DMS153 treated with DMSO at 0.1 percent for 48 hours (cell line): ENCODE results near the gene PCSK5.

Experiments
- DNase-seq: peaks from one replicate; lab custom pipeline; 2025; ENCODE audit not compliant: unreplicated experiment; lab: John Stamatoyannopoulos, UW

Gene PCSK5

DNA sequence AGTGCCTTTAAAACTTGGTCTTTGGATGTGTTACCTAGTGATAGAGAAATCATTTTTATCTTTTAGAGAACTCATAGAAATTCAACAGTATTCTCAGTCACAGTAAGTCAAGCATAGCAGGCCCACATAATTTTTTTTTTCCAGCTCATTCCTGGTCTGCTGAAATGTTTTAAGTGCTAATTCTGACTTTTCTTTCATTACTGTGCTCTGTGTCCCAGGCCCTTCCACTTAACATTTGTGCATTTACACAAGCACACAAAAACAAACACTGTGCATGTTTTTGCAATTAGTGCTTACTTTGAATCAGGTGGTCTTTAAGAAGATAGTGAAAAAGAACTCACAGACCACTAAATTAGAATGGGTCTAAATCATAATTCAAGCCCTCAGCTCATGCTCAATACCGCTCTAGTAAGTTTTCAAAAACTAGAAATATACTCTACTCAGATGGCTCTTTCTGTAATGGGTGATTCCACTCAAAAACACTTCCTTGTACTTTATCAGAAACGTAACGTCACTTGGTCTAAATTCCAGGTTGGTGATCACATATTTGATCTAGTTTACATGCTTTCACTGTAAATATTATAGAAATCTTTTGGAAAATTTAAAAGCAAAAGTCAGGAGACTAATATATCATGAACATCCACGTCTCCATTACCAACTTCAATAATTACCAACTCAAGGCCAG, 107.8 kb downstream of the PCSK5 start:
- no peak for DNase-seq

DNA sequence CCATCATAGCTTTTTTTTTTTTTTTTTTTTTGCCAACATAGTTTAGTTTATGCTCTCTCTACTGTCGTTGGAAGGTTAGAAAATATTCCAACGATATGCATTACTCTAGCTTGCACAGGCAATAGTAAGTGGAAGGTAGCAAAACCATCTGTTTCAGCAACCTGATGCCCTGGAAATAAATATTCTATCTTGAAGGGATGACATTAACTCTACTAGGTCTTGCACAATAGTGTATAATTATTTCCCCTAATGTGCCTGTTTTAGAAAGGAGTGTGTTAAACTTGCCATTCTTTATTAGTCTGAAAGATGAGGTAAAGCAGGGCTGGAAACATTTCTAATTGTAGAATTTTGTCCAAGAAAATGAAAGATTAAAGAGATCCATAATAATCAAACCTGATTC, 111.0 kb downstream of the PCSK5 start:
- DNase-seq: no peak

DNA sequence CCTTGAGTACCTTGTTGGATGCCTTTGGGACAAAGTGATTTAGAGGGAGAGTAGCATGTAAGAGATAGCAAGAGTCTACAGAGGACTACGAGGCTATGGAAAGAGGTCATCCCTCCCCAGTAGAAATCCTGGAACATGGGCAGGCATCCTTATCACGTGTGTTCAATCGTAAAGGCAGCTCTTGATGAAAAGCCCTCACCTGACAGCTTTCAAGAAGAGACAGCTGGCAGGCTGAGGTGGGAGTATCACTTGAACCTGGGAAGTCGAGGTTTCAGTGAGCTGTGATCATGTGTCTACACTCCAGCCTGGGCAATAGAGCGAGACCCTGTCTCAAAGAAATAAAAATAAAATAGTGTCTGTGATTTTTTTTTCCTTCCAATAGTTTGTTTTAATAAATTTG, 112.6 kb downstream of the PCSK5 start:
- no peak for DNase-seq

- DNase-seq: no peak
These were observed 114.1 kb downstream of the PCSK5 start for GRCh38 chr9:76004526-76004925.

DNA sequence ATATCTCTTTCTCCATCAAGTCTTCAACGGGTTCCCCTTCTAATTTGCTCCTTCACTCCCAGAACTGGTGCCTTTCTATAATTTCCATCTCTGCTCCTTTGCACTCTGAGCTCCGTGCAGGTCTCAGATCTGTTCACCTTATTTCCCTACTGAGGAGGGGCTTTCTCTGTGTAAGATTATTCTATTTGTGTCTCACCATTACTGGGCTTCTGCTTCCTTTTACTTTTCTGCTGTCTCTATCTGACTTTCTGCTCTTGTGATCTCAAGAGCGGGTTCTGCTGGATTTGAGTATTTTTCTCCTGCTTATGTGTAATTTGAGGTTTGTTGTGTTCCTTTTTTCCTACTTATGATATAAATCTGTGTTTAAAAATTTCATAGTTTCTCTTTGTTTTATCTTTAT, 117.5 kb downstream of the PCSK5 start:
- no peak for DNase-seq

GRCh38 chr9:76013809-76014208, 123.3 kb downstream of the PCSK5 start:
- no peak for DNase-seq

DNA sequence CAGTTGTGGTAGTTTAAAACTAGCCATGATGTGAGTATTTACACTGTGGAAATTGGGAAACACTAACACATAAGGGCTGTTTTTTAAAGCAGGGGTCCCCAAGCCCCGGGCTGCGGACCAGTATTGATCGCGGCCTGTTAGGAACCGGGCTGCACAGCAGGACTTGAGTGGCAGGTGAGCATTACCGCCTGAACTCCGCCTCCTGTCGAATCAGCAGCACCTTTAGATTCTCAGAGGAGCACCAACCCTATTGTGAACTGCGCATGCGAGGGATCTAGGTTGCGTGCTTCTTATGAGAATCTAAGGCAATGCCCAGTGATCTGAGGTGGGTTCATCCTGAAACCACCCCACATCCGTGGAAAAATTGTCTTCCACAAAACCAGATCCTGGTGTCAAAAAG, 127.8 kb downstream of the PCSK5 start:
- DNase-seq: no peak

- DNase-seq: no peak
These were observed 128.3 kb downstream of the PCSK5 start for GRCh38 chr9:76018761-76019160.

- DNase-seq: no peak
These were observed 130.2 kb downstream of the PCSK5 start for GRCh38 chr9:76020652-76021051.

- no peak for DNase-seq
These were observed 131.8 kb downstream of the PCSK5 start for GRCh38 chr9:76022317-76022716.

DNA sequence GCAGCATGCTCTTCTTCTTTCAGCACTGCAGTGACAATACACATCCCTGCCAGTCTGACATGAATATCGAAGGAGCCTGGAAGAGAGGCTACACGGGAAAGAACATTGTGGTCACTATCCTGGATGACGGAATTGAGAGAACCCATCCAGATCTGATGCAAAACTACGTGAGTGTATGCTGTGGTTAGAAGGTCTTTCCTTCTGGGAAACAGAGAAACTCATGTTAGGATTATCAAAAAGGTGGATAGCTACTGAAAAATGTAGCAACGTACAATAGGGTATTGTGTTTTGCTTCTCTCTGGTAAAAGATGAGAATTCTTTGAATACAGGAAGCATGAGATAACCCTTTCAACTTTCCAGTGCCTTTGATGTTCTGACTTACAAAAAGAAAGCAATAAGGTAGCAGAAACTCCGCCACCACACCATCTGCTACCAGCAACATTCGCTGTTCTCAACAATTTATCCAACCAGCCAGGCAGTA, 133.3 kb downstream of the PCSK5 start:
- no peak for DNase-seq

GRCh38 chr9:76025286-76025685, 134.8 kb downstream of the PCSK5 start:
- DNase-seq: no peak

- DNase-seq: no peak
These were observed 136.3 kb downstream of the PCSK5 start for GRCh38 chr9:76026796-76027195.

DNA sequence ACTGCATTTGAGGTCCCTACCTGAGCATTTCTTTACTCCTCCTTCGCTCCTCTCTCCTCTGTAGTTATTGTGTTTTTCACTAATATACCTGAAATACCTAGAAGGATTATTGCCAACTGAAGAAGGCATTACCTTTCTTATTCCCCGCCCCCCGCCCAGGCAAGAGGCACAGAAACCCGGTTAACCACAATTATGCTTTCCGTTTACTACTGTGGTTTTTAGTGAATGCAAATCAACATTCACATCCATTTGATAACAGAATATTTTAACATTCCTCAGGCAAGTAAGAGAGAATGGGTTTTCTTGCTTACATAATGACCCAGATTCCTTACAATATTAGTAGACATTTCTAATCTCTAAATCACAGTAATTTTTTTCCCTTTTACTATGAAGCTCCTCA, 136.9 kb downstream of the PCSK5 start:
- DNase-seq: no peak

GRCh38 chr9:76027861-76028260, 137.4 kb downstream of the PCSK5 start:
- DNase-seq: no peak

DNA sequence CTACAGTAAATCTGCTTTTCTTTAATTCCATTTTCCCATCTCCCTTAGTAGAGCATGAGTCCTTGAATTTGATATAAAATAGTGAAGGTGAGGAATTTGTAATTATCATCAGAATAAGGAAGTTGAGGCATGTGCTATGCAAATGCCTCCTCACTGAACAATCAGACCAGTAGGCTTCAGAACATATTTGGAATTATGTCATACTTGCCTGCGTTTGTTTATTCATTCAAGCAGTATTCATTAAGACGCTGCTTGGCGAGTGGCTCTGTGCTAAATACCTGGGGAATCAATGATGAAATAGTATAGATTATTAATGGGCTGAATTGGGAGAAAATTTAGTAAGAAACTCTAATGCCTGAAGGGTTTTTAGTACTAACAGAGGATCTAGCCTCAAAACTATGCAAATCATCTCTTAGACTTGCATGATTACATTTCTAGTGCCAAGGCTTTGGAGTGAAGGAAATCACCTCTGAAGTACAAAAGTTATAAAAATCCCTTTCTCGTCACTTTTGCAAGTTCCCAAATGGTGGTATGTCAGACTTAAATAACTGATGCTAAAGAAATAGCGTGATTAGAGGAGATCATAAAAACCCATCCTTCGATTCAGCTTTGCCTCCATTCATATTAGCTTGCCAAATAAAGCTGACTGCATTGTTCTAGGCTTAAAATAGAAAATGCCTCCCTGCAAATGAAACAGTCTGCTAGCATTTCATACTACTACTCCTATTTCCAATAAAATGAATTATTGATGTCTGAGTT, 141.7 kb downstream of the PCSK5 start:
- no peak for DNase-seq

DNA sequence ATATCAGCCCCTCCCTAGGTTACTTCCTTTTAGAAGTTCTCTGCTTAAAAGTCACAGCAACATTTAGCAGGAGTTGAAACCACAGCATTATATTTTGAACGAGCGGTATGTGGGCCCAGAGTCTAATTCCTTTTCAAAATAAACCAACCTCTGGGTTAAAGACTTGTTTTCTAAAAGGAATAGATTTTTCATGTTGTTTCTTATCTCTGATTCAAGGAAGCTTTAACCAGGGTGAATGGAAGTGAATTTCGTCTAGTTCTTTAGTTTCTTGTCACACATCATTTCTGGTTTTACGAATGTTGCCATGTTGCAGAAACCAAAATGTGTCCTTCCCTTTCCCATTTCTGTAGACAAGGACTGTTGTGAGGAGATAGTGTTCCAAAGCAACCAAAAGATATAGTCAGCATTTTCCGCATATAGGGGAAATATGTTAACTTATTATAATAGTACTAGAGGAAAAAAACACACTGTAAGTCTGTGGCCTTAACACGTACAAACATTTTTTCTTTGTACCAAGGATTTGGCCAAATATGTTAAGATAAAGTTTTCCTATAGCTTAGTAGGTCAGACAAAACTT, 142.4 kb downstream of the PCSK5 start:
- no peak for DNase-seq

- no peak for DNase-seq
These were observed 143.6 kb downstream of the PCSK5 start for GRCh38 chr9:76034049-76034448.

GRCh38 chr9:76036762-76037161, 146.3 kb downstream of the PCSK5 start:
- DNase-seq: no peak

DNA sequence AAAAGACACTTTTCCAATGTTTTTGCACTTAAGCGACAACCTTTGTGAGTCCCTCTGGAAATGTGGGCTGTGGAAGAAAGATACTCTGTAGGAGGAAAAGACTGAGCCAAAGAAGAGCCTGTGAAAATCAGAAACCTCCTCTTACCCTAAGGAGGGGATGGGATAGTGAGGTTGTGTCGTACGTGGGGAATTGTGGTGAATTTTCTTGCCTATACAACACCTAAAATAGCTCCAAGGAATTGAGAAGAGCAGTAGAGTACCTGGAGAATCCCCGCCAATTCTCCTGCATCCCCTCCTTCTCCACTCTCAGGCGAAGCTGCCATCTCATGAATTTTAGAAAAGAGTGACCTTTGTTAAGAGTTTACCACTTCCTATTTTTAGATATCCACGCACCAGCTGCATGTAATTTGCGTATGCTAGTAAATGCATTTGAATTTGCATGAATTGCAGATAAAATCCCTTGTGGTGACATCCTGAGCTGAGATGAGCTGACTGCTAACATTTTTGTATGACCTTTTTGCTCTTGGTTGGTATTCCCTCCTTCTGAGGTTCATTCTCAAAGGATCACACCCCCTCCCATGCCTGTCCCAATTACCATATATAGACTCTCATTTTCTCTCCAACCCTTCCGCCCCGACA, 147.2 kb downstream of the PCSK5 start:
- no peak for DNase-seq

DNA sequence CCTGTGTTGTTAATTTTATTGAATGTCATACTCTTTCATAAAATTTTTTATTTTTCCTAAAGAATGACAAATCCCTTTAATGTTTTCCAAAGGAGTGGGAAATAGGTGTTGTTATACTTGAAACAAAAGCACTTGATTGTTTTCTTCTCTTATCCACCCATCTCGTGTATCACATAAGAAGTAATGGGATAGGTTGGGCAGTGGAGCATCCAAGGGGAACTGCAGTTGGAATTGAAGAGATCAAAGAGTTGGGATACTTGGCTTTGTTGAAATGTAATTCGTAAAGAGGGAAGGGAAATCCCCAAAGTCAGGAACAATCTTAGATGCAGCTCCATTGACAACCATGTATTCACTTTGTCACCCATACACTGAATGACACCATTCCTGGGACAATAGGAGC, 148.0 kb downstream of the PCSK5 start:
- DNase-seq: no peak
